ENCODE measurements around the gene SMARCA4.
"Not testable (repeated sequence)": the region's sequence is repeated elsewhere in the genome, so short reads cannot be mapped to it uniquely, and the experiment has no call there.

Gene SMARCA4

DNA sequence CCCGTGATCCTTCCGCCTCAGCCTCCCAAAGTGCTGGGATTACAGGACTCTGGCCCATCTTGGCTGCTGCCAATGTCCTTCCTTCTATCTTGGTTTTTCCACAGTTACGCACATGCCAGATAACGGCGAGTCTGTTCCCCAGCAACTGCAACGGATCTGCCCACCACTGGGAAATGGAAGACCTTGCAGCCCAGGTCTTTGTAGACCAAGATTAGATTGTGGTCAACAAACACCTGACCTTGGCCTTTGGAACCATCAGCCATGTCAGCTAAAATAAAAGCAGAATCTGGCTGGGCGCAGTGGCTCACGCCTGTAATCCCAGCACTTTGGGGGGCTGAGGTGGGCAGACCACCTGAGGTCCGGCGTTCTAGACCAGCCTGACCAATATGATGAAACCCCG, 118.1 kb downstream of the SMARCA4 start:
- no peak for DNase-seq

DNA sequence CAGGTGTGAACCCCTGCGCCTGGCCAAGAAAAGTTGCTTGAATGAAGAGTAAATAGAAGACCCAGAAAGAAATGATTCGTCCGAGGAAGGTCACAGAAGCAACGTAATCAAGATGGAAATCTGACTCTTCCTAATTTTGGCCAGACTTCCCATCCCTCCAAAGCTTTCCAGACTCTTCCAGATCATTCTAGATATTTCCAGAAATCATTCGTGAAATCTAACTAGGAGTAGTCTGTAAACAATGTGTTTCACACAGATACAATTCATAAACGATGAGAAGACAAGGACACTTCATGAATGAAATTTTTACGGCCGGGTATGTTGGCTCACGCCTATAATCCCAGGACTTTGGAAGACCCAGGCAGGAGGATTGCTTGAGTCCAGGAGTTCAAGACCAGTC, 119.2 kb downstream of the SMARCA4 start:
- no peak for DNase-seq

DNA sequence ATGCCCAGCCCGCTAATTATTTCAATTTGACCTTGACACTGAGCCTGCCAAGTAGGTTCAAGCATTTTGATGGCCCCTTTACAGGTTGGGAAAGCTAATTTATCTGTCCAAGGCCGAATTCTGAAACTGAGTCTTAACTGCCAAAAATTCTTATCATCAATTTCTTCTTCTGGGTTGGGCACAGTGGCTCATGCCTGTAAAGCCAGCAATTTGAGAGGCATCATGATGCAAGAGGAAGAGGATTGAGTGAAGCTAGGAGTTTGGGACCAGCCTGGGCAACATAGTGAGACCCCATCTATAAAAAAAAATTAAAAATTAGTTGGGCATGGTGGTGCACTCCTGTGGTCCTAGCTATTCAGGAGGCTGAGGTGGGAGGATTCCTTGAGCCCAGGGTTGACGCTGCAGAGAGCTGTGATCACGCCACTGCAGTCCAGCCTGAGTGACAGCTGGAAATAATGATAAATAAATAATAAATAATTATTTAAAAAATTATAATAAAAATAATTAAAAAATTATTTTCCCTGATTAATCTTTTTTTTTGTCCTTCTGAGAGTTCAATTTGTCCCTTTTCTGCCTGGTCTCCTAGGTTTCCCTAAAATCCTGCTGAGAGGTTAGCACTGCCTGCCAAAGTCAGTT, 127.2 kb downstream of the SMARCA4 start:
- no peak for DNase-seq

DNA sequence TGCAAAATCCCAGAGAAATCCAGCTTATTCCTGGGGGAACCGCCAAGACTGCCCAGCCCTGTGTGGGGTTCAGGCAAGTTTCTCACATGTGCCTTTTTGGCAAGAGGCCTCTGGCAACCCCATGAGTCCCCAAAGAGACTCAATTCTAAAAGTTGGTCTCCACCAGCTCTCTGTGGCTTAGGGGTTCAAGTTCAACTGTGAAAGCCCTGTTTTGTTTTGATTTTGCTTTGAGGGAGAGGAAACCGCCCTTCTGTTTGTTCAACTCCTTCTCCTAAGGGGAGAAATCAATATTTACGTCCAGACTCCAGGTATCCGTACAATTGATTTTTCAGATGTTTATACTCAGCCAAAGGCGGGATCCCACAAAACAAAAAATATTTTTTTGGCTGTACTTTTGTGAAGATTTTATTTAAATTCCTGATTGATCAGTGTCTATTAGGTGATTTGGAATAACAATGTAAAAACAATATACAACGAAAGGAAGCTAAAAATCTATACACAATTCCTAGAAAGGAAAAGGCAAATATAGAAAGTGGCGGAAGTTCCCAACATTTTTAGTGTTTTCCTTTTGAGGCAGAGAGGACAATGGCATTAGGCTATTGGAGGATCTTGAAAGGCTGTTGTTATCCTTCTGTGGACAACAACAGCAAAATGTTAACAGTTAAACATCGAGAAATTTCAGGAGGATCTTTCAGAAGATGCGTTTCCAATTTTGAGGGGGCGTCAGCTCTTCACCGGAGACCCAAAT, 127.8 kb downstream of the SMARCA4 start:
- DNase-seq, result no peak

DNA sequence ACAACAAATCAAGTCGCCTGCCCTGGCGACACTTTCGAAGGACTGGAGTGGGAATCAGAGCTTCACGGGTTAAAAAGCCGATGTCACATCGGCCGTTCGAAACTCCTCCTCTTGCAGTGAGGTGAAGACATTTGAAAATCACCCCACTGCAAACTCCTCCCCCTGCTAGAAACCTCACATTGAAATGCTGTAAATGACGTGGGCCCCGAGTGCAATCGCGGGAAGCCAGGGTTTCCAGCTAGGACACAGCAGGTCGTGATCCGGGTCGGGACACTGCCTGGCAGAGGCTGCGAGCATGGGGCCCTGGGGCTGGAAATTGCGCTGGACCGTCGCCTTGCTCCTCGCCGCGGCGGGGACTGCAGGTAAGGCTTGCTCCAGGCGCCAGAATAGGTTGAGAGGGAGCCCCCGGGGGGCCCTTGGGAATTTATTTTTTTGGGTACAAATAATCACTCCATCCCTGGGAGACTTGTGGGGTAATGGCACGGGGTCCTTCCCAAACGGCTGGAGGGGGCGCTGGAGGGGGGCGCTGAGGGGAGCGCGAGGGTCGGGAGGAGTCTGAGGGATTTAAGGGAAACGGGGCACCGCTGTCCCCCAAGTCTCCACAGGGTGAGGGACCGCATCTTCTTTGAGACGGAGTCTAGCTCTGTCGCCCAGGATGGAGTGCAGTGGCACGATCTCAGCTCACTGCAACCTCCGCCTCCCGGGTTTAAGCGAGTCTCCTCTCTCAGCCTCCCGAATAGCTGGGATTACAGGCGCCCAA, 128.6 kb downstream of the SMARCA4 start, which contains the start of gene LDLR:
TSS of gene LDLR (plus strand) at position 210 of the 760 bp plus-strand sequence. CDS start at position 296, 86 bp downstream.
- DNase-seq, result peak; percentile 27

DNA sequence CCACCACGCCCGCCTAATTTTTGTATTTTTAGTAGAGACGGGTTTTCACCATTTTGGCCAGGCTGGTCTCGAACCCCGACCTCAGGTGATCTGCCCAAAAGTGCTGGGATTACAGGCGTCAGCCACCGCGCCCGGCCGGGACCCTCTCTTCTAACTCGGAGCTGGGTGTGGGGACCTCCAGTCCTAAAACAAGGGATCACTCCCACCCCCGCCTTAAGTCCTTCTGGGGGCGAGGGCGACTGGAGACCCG, 129.1 kb downstream of the SMARCA4 start:
- DNase-seq, result not testable (repeated sequence)

DNA sequence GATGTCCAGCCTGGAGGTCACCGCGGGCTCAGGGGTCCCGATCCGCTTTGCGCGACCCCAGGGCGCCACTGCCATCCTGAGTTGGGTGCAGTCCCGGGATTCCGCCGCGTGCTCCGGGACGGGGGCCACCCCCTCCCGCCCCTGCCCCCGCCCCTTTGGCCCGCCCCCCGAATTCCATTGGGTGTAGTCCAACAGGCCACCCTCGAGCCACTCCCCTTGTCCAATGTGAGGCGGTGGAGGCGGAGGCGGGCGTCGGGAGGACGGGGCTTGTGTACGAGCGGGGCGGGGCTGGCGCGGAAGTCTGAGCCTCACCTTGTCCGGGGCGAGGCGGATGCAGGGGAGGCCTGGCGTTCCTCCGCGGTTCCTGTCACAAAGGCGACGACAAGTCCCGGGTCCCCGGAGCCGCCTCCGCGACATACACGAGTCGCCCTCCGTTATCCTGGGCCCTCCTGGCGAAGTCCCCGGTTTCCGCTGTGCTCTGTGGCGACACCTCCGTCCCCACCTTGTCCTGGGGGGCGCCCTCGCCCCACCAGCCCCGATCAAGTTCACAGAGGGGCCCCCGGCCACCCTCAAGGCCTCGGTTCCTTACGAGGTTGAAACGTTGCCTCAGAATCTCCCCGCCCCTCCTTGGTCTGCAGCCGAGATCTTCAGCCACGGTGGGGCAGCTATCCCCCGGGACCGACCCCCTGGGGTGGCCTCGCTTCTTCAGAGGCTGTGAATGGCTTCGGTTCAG, 129.6 kb downstream of the SMARCA4 start:
- DNase-seq, result peak; percentile 94

DNA sequence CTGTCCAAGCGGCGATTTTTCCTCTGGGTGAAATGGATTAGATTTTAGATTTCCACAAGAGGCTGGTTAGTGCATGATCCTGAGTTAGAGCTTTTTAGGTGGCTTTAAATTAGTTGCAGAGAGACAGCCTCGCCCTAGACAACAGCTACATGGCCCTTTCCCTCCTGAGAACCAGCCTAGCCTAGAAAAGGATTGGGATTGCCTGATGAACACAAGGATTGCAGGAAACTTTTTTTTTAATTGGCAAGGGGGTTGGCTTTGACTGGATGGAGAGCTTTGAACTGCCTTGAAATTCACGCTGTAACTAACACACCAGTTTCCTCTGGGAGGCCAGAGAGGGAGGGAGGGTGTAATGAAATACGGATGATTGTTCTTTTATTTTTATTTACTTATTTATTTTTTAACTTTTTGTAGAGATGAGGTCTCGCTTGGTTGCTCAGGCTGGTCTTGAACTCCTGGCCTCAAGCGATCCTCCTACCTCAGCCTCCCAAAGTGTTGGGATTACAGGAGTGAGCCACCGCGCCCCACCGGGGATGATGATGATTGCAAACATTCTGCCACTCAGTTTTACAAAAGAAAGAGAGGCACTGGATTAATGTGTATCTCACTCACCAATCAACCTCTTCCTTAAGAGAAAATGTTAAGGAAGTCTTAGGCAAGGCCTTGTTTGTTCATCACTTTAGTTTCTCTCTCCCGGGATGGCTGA, 130.3 kb downstream of the SMARCA4 start:
- no peak for DNase-seq

DNA sequence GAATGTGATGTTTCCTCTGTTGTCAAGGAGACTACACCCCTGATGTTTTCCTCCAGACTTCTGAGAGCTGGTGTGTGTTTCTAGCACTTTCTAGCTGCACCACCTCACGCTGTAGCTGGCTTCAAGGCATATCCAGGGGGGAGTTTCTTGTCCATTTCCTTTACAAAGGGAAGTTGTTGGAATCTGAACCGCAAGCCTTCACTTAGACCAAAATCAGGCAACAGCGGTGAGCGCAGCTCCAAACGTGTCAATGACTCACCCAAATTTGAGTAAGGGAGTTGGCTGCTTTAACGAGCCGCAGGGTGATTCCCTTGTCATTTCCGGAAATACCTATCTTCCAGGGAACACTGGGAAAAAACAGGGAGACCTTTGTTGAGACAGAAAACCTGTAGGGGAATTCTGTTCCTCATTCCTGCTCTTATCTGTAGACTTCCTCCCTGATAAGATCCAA, 130.9 kb downstream of the SMARCA4 start:
- DNase-seq, result no peak

DNA sequence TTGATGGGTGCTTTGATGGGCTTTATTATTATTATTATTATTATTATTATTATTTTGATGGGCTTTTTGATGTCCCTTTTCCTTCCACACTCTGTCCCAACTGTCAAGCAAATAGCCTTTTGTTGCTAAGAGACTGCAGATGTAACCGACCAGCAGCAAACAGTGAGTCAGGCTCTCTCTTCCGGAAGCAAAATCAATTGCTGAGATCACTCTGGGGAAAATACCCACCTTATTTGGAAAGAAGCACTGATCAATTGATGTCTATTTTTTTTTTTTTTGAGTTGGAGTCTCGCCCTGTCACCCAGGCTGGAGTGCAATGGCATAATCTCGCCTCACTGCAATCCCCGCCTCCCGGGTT, 131.3 kb downstream of the SMARCA4 start:
- DNase-seq, result no peak

DNA sequence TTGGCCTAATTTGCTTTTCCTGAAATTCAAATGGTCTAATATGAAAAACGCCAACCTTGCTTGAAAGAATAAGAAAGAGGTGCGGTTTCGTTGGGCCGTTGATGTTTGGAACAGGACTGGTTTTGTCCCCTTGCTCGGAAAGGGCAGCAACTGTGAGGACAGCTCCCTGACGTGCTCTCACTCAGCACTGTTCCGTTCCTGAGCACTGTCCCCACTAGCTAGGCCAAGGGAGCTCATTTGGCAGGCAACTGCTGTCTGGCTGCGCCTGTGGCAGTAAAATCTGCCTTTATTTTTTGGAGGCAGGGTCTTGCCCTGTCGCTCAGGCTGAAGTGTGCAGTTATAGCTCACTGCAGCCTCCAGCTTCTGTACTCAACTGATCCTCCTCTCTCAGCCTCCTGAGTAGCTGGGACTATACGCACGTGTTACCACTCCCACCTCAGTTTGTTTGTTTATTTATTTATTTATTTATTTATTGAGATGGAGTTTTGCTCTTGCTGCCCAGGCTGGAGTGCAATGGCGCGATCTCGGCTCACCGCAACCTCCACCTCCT, 132.9 kb downstream of the SMARCA4 start:
- no peak for DNase-seq

DNA sequence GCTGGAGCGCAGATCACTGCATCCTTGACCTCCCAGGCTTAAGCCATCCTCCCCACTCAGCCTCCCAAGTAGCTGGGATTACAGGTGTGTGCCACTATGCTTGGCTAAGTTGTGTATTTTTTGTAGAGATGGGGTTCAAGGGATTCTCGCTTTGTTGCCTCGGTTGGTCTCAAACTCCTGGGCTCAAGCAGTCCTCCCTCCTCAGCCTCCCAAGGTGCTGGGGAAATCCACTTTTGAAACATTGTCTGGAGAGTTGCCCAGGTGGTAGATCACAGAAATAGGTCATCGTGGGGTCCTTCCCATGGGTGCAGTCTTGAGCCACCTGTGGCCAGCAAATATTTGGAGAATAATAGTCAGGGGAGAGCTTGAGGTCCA, 133.7 kb downstream of the SMARCA4 start:
- no peak for DNase-seq

DNA sequence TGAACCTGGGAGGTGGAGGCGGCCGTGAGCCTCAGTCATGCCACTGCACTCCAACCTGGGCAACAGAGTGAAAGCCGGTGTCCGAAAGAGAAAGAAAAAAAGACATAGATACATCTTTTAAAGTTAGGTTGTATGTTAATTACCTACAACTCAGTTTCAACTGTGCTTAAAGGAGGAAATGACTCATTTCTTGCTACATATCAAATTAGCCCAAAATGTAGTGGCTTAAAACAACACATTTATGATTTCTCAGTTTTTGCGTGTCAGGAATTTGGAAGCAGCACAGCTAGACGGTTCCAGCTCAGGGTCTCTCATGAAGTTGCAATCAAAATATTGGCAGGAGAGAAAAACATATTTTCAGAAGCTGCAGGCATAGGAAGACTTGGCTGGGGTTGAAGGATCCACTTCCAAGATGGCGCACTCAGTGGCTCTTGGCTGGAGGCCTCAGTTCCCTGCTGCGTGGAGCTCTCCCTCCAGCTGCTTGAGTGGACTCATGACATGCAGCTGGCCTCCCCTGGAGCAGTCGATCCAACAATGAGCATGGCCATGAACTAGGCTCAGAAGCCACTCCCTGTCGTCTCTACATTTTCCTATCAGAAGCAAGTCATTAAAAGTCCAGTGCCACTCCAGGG, 135.5 kb downstream of the SMARCA4 start:
- DNase-seq, result no peak

DNA sequence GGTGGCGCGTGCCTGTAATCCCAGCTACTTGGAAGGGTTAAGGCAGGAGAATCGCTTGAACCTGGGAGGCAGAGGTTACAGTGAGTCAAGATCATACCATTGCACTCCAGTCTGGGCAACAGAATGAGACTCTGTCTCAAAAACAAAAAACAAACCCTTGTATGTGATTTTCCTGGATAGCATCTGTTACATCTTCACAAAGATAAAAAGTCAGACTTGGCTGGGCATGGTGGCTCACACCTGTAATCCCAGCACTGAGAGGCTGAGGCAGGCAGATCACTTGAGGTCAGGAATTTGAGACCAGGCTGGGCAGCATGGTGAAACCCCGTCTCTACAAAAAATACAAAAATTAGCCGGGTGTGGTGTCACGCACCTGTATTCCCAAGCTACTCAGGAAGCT, 136.5 kb downstream of the SMARCA4 start:
- not testable (repeated sequence) for DNase-seq

DNA sequence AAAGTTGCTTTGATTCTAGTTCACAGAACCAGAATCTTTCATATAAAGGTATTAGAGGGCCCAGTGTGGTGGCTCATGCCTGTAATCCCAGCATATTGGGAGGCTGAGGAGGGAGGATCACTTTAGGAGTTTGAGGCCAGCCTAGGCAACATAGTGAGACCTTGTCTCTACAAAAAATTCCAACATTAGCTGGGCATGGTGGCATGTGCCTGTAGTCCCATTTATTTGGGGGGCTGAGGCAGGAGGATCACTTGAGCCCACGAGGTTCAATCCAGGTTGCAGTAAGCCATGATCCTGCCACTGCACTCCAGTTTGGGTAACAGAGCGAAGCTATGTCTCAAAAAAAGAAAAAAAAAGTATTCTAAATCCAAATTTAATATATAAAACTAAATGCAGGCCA, 137.5 kb downstream of the SMARCA4 start:
- no peak for DNase-seq

DNA sequence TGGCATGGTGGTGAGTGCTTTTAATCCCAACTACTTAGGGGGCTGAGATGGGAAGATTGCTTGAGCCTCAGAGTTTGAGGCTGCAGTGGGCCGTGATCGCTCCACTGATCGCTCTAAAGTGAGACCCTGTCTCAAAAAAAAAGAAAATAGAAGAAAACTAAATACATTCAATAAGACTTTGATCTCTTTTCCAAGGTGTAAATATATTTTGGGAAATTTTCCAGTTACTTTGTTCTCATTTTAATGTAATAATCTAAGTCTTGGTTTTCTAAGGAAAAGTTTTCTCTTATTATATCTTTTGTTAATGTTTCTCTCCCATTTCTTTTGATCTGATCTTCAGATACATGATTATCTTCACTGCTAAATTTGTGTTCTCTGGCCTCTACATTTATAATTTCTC, 138.0 kb downstream of the SMARCA4 start:
- no peak for DNase-seq

DNA sequence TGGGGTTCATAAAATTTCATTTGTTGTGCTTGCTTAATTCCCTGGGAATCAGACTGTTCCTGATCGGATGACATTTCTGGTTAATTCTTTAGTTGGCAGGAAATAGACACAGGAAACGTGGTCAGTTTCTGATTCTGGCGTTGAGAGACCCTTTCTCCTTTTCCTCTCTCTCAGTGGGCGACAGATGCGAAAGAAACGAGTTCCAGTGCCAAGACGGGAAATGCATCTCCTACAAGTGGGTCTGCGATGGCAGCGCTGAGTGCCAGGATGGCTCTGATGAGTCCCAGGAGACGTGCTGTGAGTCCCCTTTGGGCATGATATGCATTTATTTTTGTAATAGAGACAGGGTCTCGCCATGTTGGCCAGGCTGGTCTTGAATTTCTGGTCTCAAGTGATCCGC, 139.2 kb downstream of the SMARCA4 start:
- no peak for DNase-seq

DNA sequence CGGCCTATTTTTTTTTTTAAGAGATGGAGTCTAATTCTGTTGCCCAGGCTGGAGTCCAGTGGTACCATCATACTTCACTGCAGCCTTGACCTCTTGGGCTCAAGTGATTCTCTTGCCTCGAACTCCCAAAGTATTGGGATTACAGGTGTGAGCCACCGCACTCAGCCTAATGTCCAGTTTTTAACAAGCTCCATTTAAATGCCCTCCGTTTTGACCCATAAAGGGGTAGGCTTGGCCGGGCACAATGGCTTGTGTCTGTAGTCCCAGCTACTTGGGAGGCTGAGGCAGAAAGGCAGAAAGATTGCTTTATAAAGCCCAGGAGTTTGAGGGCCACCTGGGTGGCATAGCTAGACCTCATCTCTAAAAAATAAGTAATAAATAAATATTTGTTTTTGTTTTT, 140.2 kb downstream of the SMARCA4 start:
- no peak for DNase-seq

DNA sequence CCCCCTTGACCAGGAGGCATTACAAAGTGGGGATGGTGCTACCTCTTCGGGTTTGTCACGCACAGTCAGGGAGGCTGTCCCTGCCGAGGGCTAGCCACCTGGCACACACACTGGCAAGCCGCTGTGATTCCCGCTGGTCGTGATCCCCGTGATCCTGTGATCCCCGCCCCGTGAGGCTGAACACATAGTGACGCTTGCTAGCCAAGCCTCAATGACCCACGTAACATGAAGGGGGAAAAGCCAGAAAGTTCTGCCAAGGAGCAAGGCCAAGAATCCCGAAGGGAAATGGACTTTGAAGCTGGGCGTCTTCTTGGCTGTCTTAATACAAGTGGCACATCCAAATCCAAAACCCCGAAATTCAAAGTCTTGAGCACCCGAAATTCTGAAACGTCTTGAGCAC, 142.1 kb downstream of the SMARCA4 start:
- no peak for DNase-seq

DNA sequence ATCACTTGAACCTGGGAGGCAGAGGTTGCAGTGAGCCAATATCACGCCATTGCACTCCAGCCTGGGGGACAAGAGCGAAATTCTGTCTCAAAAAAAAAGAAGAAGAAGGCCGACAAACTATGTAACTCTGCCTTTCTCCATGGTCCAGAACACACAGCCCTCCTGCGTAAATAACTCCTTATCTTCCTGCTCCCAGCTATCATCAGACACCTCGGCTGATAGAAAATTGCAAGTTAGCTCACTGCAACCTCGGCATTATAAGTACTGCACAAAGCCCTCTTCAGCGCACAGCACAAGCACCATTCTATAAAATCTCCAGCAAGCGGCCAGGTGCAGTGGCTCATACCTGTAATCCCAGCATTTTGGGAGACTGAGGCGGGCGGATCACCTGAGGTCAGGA, 142.8 kb downstream of the SMARCA4 start:
- not testable (repeated sequence) for DNase-seq

DNA sequence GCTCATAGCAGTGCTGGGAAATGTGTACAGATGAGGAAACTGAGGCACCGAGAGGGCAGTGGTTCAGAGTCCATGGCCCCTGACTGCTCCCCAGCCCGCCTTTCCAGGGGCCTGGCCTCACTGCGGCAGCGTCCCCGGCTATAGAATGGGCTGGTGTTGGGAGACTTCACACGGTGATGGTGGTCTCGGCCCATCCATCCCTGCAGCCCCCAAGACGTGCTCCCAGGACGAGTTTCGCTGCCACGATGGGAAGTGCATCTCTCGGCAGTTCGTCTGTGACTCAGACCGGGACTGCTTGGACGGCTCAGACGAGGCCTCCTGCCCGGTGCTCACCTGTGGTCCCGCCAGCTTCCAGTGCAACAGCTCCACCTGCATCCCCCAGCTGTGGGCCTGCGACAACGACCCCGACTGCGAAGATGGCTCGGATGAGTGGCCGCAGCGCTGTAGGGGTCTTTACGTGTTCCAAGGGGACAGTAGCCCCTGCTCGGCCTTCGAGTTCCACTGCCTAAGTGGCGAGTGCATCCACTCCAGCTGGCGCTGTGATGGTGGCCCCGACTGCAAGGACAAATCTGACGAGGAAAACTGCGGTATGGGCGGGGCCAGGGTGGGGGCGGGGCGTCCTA, 144.3 kb downstream of the SMARCA4 start:
- no peak for DNase-seq

DNA sequence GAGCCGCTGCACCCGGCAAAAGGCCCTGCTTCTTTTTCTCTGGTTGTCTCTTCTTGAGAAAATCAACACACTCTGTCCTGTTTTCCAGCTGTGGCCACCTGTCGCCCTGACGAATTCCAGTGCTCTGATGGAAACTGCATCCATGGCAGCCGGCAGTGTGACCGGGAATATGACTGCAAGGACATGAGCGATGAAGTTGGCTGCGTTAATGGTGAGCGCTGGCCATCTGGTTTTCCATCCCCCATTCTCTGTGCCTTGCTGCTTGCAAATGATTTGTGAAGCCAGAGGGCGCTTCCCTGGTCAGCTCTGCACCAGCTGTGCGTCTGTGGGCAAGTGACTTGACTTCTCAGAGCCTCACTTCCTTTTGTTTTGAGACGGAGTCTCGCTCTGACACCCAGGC, 145.6 kb downstream of the SMARCA4 start:
- DNase-seq, result no peak

Measured in activated gamma-delta T cell (primary cell).